GM12864 (cell line): ENCODE data around the gene PIGT.

Source experiments
- DNase-seq: peaks from one replicate; pipeline ENCODE4 v3.0.0-alpha.2; 2011; ENCODE audit warnings: low read depth
- H3K4me3 ChIP-seq: 2 replicates; pipeline ENCODE4 v1.5.1; 2011; ENCODE audit warnings: mild to moderate bottlenecking, low read depth, low read length, control low read depth
- TF ChIP-seq, protein P1 (sequence below): IDR thresholded peaks from 2 replicates; pipeline ENCODE4 v1.5.1; 2011; ENCODE audit warnings: low read depth, mild to moderate bottlenecking, moderate library complexity, low read length, control low read depth, inconsistent platforms; ENCODE audit errors: missing control alignments

PIGT gene

GRCh38 chr20:45399018-45399417 is 16.9 kb upstream of the PIGT start:
- H3K4me3 ChIP-seq, result no peak overlapping the region
- TF ChIP-seq, protein P1, sequence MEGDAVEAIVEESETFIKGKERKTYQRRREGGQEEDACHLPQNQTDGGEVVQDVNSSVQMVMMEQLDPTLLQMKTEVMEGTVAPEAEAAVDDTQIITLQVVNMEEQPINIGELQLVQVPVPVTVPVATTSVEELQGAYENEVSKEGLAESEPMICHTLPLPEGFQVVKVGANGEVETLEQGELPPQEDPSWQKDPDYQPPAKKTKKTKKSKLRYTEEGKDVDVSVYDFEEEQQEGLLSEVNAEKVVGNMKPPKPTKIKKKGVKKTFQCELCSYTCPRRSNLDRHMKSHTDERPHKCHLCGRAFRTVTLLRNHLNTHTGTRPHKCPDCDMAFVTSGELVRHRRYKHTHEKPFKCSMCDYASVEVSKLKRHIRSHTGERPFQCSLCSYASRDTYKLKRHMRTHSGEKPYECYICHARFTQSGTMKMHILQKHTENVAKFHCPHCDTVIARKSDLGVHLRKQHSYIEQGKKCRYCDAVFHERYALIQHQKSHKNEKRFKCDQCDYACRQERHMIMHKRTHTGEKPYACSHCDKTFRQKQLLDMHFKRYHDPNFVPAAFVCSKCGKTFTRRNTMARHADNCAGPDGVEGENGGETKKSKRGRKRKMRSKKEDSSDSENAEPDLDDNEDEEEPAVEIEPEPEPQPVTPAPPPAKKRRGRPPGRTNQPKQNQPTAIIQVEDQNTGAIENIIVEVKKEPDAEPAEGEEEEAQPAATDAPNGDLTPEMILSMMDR, result no peak
- DNase-seq, result no peak

GRCh38 chr20:45400346-45401031 is 15.5 kb upstream of the PIGT start:
- H3K4me3 ChIP-seq, result no peak overlapping the region
- DNase-seq, result no peak
- TF ChIP-seq, protein P1, result no peak

- TF ChIP-seq, protein P1, result no peak
- DNase-seq, result no peak
- H3K4me3 ChIP-seq, result no peak overlapping the region
These were observed 13.0 kb upstream of the PIGT start for GRCh38 chr20:45402946-45403345.

GRCh38 chr20:45404438-45404837 is 11.5 kb upstream of the PIGT start:
- no peak for DNase-seq
- TF ChIP-seq, protein P1, result no peak
- no peak overlapping the region for H3K4me3 ChIP-seq

GRCh38 chr20:45405571-45406259 is 10.2 kb upstream of the PIGT start:
- TF ChIP-seq, protein P1, result no peak
- no peak for DNase-seq
- H3K4me3 ChIP-seq, result peak overlapping the region; percentile 34

DNA sequence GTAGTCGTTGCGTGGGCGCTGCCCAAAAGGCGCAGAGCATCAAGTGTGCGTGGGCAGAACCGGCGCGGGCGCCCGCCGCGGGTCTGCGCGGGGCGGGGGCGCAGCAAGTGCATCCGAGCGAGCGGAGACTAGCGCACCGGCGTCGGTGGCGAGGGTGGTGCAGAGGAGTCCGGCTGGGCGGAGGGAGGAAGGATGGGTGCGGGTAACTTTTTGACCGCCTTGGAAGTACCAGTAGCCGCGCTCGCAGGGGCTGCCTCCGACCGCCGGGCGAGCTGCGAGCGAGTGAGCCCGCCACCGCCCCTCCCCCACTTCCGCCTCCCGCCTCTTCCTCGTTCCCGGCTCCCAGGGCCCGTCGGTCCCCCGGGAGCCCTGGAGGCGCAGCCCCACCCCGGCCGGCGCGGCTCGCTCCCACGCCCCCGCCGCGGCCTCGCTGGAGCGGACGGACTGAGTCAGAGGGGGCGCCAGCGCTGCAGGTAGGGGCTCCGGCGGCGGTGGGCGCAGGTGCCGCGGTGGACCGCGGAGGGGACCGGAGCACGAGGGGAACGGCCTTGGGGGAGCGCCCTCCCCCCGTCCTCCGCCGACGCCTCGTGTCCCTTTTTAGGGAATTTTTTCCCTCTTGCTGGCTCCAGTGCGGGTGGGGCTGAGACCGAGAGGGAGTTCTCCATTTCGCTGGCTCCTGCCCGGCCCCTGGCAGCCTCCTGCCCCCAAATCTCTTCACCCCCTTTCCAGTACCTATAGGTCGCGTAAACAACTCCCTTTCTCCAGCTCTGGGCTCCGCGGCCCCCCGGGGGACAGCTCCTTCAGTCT is 9.5 kb upstream of the PIGT start:
- TF ChIP-seq, protein P1, result no peak
- DNase-seq, result no peak
- peak overlapping the region; percentile 34 for H3K4me3 ChIP-seq
